CD8-positive, alpha-beta memory T cell (primary cell): ENCODE results near the gene WAPL. TPM values are rescaled to one million over a fixed set of nuclear protein-coding genes. Genes with fewer than 3 reads are reported as not detected.
A peak's percentile ranks its signal among the peaks of the same experiment; 100 is the strongest.

Experiments
- CTCF ChIA-PET: fragments of 350-600 bp; sonication (Branson Sonifier 250); formaldehyde crosslinking; loops from one replicate; lab custom pipeline; 2021; ENCODE audit warnings: antibody characterized with exemption; lab: Charles Lee
- POLR2A ChIA-PET: fragments of 350-600 bp; sonication (Branson Sonifier 250); formaldehyde crosslinking; loops from one replicate; lab custom pipeline; 2021; ENCODE audit warnings: antibody characterized with exemption; lab: Charles Lee
- DNase-seq, 5 donors: peaks; one replicate each; pipeline versions ENCODE4 v3.0.0 to v3.0.0-alpha.2; 2020 to 2022; ENCODE audit warnings: mixed read lengths in 1 of 5
- H3K27ac ChIP-seq: one replicate; pipeline ENCODE4 v1.7.0; 2013; ENCODE audit warnings: low read depth, mild to moderate bottlenecking, low read length, moderate library complexity
- H3K27me3 ChIP-seq: 2 replicates; pipeline ENCODE4 v1.7.0; 2013; ENCODE audit warnings: low read length, mild to moderate bottlenecking; ENCODE audit not compliant: insufficient read depth, poor library complexity, severe bottlenecking
- H3K36me3 ChIP-seq: 2 replicates; pipeline ENCODE4 v1.7.0; 2013; ENCODE audit warnings: mild to moderate bottlenecking, low read length, moderate library complexity; ENCODE audit not compliant: insufficient read depth
- H3K4me1 ChIP-seq: 2 replicates; pipeline ENCODE4 v1.7.0; 2013; ENCODE audit warnings: mild to moderate bottlenecking, low read length, moderate library complexity; ENCODE audit not compliant: insufficient read depth
- H3K4me3 ChIP-seq: 2 replicates; pipeline ENCODE4 v1.7.0; 2013; ENCODE audit warnings: mild to moderate bottlenecking, low read length
- H3K9me3 ChIP-seq: 2 replicates; pipeline ENCODE4 v1.7.0; 2013; ENCODE audit warnings: mild to moderate bottlenecking, low read length
- H3K27ac Mint-ChIP-seq, 8 donors: one replicate each; pipeline ENCODE4 v1.8.0; 2020 to 2021; ENCODE audit warnings: mixed read lengths in 8 of 8, mild to moderate bottlenecking in 6 of 8, inconsistent platforms in 3 of 8, moderate library complexity in 3 of 8
- H3K27me3 Mint-ChIP-seq, 2 donors: one replicate each; pipeline ENCODE4 v1.8.0; 2020 to 2021; ENCODE audit warnings: mixed read lengths in 2 of 2, mild to moderate bottlenecking in 1 of 2, moderate library complexity in 1 of 2
- H3K36me3 Mint-ChIP-seq, 3 donors: one replicate each; pipeline ENCODE4 v1.8.0; 2020 to 2021; ENCODE audit warnings: mixed read lengths in 3 of 3, inconsistent platforms in 1 of 3, mild to moderate bottlenecking in 1 of 3
- H3K4me1 Mint-ChIP-seq, 3 donors: one replicate each; pipeline ENCODE4 v1.8.0; 2020 to 2021; ENCODE audit warnings: mixed read lengths in 3 of 3, inconsistent platforms in 1 of 3, mild to moderate bottlenecking in 1 of 3
- H3K4me3 Mint-ChIP-seq, 7 donors: one replicate each; pipeline ENCODE4 v1.8.0; 2020 to 2021; ENCODE audit warnings: mixed read lengths in 7 of 7, mild to moderate bottlenecking in 6 of 7, moderate library complexity in 4 of 7, inconsistent platforms in 2 of 7
- H3K9me3 Mint-ChIP-seq, 5 donors: one replicate each; pipeline ENCODE4 v1.8.0; 2020 to 2022; ENCODE audit warnings: mixed read lengths in 5 of 5, mild to moderate bottlenecking in 3 of 5, moderate library complexity in 2 of 5, inconsistent platforms in 1 of 5
- polyA plus RNA-seq: library from polyadenylated mRNA; unstranded; fragments of 300-500 nt; fragmentation: Illumina TruSeq; gene quantifications from one replicate; pipeline ENCODE4 v1.2.3, GENCODE V29; 2021
- total RNA-seq, 2 experiments: library from RNA; stranded (reverse); gene quantifications; one replicate each; pipeline ENCODE4 v1.2.3, GENCODE V29; 2021

WAPL gene
- total and polyA plus RNA-seq, 3 experiments from 2014 or later, result 41.9 to 54.2 (median 49.7) TPM

DNA sequence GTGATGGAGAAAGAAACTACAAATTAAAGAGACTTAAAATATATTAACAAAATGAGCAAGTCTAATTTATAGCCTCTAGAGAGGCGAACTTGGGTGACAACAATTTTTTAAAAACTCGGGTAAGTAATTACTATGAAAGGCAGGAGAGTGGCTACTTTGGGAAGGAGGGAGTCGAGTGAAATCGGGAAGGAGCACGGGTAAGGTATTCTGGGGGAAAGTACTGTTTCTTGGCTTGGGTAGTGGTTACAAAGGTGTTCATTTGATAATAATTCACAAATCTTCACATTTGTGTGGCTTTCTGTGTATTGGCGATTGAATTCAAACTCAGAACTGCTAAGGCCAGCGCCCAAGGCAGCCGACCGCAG is 122.1 kb downstream of the WAPL start:
- ChIA-PET POLR2A (interaction anchor here (0.7 to 2.6 kb wide), 5 partner anchors 10 to 211 kb away, joined by 3 to 50 read pairs (median 5); no protein-coding TSS in a partner anchor), CTCF (interaction anchor here (0.7 to 5.6 kb wide), 25 partner anchors 9 to 688 kb away, joined by 3 to 99 read pairs (median 6); partner anchors contain the start of gene WAPL)
- Mint-ChIP-seq H3K36me3 (peaks cover 0 to 4% (median 0%) of the 10 kb centered on the region in 3 donors), H3K27ac (peak overlapping the region; percentile 75 to 93 (median 78)), H3K27me3 (peaks cover 0 to 5% of the 10 kb centered on the region in 2 donors), H3K4me3 (peak overlapping the region; percentile 86 to 97 (median 90)), H3K4me1 (peaks cover 12 to 15% (median 15%) of the 10 kb centered on the region in 3 donors), H3K9me3 (no peaks in the 10 kb centered on the region)
- H3K36me3 ChIP-seq, result no peaks in the 10 kb centered on the region
- DNase-seq, result no peak
- peak overlapping the region; percentile 84 for H3K4me3 ChIP-seq
- no peaks in the 10 kb centered on the region for H3K9me3 ChIP-seq
- no peak overlapping the region for H3K27ac ChIP-seq
- H3K4me1 ChIP-seq, result peaks cover 14% of the 10 kb centered on the region
- no peaks in the 10 kb centered on the region for H3K27me3 ChIP-seq

DNA sequence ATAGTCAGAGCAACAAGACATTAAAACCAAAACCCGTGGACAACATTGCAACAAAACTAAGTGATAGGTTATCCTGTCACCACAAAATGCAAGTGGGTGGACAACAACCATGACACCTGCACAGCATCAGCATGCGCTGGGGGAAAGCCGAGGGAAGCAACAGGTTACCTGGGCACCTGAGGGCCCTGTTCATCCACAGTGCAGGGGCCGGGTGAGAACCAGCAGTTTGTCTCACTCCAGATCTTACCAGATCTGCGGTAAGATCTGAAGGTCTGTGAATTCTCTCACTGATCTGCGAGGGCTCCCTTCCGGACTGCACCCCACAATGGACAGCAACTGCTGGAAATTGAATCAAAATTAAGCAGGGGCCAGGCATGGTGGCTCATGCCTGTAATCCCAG is 124.5 kb downstream of the WAPL start:
- Histone ChIP-seq H3K27me3 (no peaks in the 10 kb centered on the region), H3K36me3 (no peaks in the 10 kb centered on the region), H3K9me3 (no peaks in the 10 kb centered on the region), H3K27ac (no peak overlapping the region), H3K4me3 (no peak overlapping the region), H3K4me1 (peaks cover 14% of the 10 kb centered on the region)
- Mint-ChIP-seq H3K4me1 (peaks cover 12 to 14% (median 13%) of the 10 kb centered on the region in 3 donors), H3K4me3 (no peak overlapping the region), H3K36me3 (peaks cover 0 to 4% (median 0%) of the 10 kb centered on the region in 3 donors), H3K27ac (no peak overlapping the region), H3K27me3 (peaks cover 0 to 7% of the 10 kb centered on the region in 2 donors), H3K9me3 (no peaks in the 10 kb centered on the region)
- CTCF ChIA-PET, result no interaction called here
- POLR2A ChIA-PET, result no interaction called here
- no peak for DNase-seq

DNA sequence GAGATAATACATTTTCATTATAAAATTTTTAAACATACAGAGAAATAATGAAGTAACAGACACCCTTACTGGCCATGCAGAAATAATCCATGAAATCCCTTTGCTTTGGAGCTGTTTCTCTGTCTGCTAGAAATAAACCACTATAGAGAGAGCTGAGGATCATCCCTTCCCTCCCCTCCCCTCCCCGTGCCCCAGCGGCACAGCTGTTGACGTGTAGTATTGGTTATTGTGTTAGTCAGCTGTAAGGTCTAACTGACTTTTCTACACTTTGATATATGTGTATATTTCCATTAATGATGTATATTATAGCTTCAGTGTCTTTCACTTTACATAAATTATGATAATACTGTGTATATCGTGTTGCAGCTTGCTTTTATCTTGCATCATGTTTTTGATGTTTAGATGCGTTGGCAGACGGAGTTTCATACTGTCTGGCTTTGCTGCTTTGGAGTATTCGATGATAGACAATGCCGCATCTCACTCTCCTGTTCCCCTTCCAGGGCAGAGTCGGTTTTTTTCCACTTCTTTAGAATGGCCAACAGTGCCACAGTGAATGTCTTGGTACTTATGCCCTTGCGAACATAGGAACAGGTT is 127.6 kb downstream of the WAPL start:
- Mint-ChIP-seq H3K9me3 (no peaks in the 10 kb centered on the region), H3K4me1 (peaks cover 4% of the 10 kb centered on the region in 3 donors), H3K36me3 (no peaks in the 10 kb centered on the region), H3K4me3 (no peak overlapping the region), H3K27ac (peak overlapping the region in 1 of 8 donors; percentile 47), H3K27me3 (peaks cover 8 to 18% of the 10 kb centered on the region in 2 donors)
- no peaks in the 10 kb centered on the region for H3K27me3 ChIP-seq
- ChIA-PET CTCF (interaction anchor here (1.0 kb wide), 1 partner anchor 191 kb away, joined by 3 read pairs; no protein-coding TSS in a partner anchor), POLR2A (no interaction called here)
- H3K4me3 ChIP-seq, result no peak overlapping the region
- H3K9me3 ChIP-seq, result no peaks in the 10 kb centered on the region
- no peak for DNase-seq
- H3K36me3 ChIP-seq, result no peaks in the 10 kb centered on the region
- H3K4me1 ChIP-seq, result peaks cover 5% of the 10 kb centered on the region
- H3K27ac ChIP-seq, result no peak overlapping the region

DNA sequence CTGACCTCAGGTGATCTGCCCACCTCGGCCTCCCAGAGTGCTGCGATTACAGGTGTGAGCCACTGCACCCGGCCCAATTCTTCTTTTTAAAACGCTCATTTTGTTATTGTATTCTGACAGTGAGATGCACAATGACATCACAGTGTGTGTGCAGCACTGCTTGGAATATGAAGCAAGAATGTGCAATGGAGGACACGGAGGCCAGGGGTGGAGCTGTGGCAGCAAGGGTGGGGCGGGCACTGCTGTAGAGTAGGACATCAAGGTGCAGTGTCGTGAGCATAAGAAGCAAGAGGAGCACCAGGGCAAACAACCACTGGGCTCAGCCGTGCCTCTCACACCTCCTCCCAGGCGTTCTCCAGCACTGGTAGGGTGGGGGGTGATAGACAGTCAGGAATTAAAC is 128.2 kb downstream of the WAPL start:
- Mint-ChIP-seq H3K9me3 (no peaks in the 10 kb centered on the region), H3K4me3 (no peak overlapping the region), H3K36me3 (no peaks in the 10 kb centered on the region), H3K4me1 (peaks cover 4 to 6% (median 6%) of the 10 kb centered on the region in 3 donors), H3K27me3 (peaks cover 10 to 20% of the 10 kb centered on the region in 2 donors), H3K27ac (no peak overlapping the region)
- Histone ChIP-seq H3K4me3 (no peak overlapping the region), H3K9me3 (no peaks in the 10 kb centered on the region), H3K4me1 (peaks cover 5% of the 10 kb centered on the region), H3K27ac (no peak overlapping the region), H3K36me3 (no peaks in the 10 kb centered on the region), H3K27me3 (no peaks in the 10 kb centered on the region)
- no peak for DNase-seq
- CTCF ChIA-PET, result no interaction called here
- POLR2A ChIA-PET, result no interaction called here

DNA sequence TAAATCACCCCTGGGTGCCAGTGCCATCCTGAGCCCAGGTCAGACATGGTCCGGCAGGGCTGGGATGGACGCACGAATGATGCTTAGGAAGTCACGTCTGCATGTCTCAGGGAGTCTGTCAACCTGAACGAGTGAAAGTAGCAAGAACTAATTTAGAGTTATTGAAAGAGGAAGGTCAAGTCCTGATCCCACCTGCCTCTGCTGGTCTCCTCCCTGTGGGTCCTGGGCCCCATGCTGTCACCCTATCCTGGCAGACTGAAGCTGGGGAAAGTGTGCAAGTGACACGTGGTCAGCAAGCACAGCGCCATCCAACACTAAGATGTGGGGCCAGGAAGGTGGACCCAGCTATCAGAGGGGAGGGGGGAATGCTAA is 128.9 kb downstream of the WAPL start:
- CTCF ChIA-PET, result no interaction called here
- Mint-ChIP-seq H3K4me3 (no peak overlapping the region), H3K27ac (no peak overlapping the region), H3K4me1 (peaks cover 4 to 9% (median 8%) of the 10 kb centered on the region in 3 donors), H3K36me3 (no peaks in the 10 kb centered on the region), H3K9me3 (no peaks in the 10 kb centered on the region), H3K27me3 (peaks cover 16 to 24% of the 10 kb centered on the region in 2 donors)
- H3K9me3 ChIP-seq, result no peaks in the 10 kb centered on the region
- H3K36me3 ChIP-seq, result no peaks in the 10 kb centered on the region
- H3K4me3 ChIP-seq, result no peak overlapping the region
- peaks cover 5% of the 10 kb centered on the region for H3K4me1 ChIP-seq
- POLR2A ChIA-PET, result interaction anchor here (0.6 kb wide), 1 partner anchor 320 kb away, joined by 5 read pairs; no protein-coding TSS in a partner anchor
- DNase-seq, result no peak
- H3K27me3 ChIP-seq, result no peaks in the 10 kb centered on the region
- no peak overlapping the region for H3K27ac ChIP-seq

DNA sequence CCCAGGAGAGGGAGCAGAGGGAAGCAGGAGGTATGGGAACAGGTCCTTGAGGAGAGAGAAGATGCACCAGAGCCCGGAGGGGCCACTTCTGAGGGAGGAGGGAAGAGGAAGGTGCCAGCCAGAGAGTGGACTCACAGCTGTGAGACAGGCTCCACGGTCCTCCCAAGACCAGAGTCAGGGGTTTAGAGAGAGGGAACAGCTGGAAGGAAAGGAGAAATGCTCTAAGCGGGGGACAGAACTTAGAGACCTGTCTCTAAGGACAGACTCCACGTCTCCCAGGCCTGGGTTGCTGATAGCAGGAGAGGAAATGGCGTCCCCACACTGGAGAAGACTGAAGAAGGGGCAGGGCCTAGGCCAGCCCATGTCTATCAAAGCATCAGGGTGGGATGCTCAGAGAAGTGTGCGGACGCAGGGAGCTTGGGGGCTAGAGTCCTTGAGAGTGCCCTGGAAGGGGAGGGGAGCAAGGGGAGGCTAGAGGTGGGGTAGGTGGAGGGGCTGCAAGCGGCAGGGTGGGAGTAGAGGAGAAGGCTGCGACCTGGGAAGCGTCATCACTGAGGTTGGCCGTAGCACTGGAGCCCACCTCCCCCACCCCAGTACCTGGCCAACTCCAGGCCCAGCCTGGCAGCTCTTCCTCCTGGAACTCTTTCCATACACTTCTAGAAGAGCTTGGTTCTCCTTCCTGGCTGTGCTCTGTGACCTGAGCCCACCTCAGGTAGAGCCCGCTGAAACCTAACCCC is 129.4 kb downstream of the WAPL start:
- Mint-ChIP-seq H3K9me3 (no peaks in the 10 kb centered on the region), H3K27me3 (peaks cover 22 to 29% of the 10 kb centered on the region in 2 donors), H3K27ac (peak overlapping the region in 1 of 8 donors; percentile 73), H3K4me1 (peaks cover 4 to 9% (median 8%) of the 10 kb centered on the region in 3 donors), H3K36me3 (no peaks in the 10 kb centered on the region), H3K4me3 (no peak overlapping the region)
- Histone ChIP-seq H3K4me1 (peaks cover 5% of the 10 kb centered on the region), H3K27me3 (no peaks in the 10 kb centered on the region), H3K9me3 (no peaks in the 10 kb centered on the region), H3K27ac (no peak overlapping the region), H3K36me3 (no peaks in the 10 kb centered on the region), H3K4me3 (no peak overlapping the region)
- CTCF ChIA-PET, result interaction anchor here (1.0 to 1.7 kb wide), 2 partner anchors 8 to 194 kb away, joined by 3 to 6 read pairs; no protein-coding TSS in a partner anchor
- DNase-seq, result no peak
- POLR2A ChIA-PET, result interaction anchor here (0.6 kb wide), 1 partner anchor 320 kb away, joined by 5 read pairs; no protein-coding TSS in a partner anchor

- DNase-seq, result no peak
- ChIA-PET POLR2A (no interaction called here), CTCF (interaction anchor here (1.0 to 2.6 kb wide), 3 partner anchors 9 to 195 kb away, joined by 3 to 13 read pairs (median 6); no protein-coding TSS in a partner anchor)
These were observed 130.3 kb downstream of the WAPL start for GRCh38 chr10:86391236-86391840.

More at GRCh38 chr10:86391236-86391840, 130.3 kb downstream of the WAPL start:
- H3K27ac Mint-ChIP-seq, result no peak overlapping the region
- H3K4me3 Mint-ChIP-seq, result peak overlapping the region in 1 of 7 donors; percentile 11
- no peaks in the 10 kb centered on the region for H3K9me3 Mint-ChIP-seq
- peaks cover 26 to 30% of the 10 kb centered on the region in 2 donors for H3K27me3 Mint-ChIP-seq
- no peak overlapping the region for H3K27ac ChIP-seq
- H3K4me1 Mint-ChIP-seq, result peaks cover 4 to 9% (median 8%) of the 10 kb centered on the region in 3 donors
- H3K9me3 ChIP-seq, result no peaks in the 10 kb centered on the region
- peaks cover 5% of the 10 kb centered on the region for H3K4me1 ChIP-seq
- H3K36me3 ChIP-seq, result no peaks in the 10 kb centered on the region
- no peaks in the 10 kb centered on the region for H3K36me3 Mint-ChIP-seq
- no peak overlapping the region for H3K4me3 ChIP-seq
- H3K27me3 ChIP-seq, result no peaks in the 10 kb centered on the region
